Right lobe of liver (tissue), 4 donors: ENCODE results near the gene SFRP4.

ENCODE experiments used
- CTCF ChIP-seq, 4 donors: fragments of 200-600 bp in 3 of 4; fragments of 450-650 bp in 1 of 4; IDR thresholded peaks; one replicate each; pipeline versions ENCODE4 v1.5.1 to v1.8.0; 2016 to 2022; ENCODE audit warnings: antibody characterized with exemption in 4 of 4, mild to moderate bottlenecking in 2 of 4
- POLR2A ChIP-seq: fragments of 450-650 bp; IDR thresholded peaks from one replicate; pipeline ENCODE4 v1.6.1; 2017; ENCODE audit warnings: antibody characterized with exemption, mild to moderate bottlenecking
- donor health status: DM: no; HTN: no; CAD: no.
- donor health status: DM: no; HTN: no; CAD: no.
- donor health status: DM: no; HTN: yes; CAD: no.

- TF ChIP-seq POLR2A (no peak), CTCF (IDR thresholded peaks at IDR 0.05) (no peak)
Measured at GRCh38 chr7:37923996-37924395, 7.4 kb upstream of the SFRP4 start.
